Right ventricle myocardium inferior (tissue), 1 donor: ENCODE data around the gene PRKAG1. TPM values are rescaled to one million over a fixed set of nuclear protein-coding genes. Genes with fewer than 3 reads are reported as not detected.

Experiments
- ATAC-seq: fragments of 200-7000 bp; cut with Tn5 transposase; one replicate; pipeline ENCODE4 v1.9.1; 2020; ENCODE audit warnings: mild to moderate bottlenecking, moderate library complexity
- DNase-seq: peaks from one replicate; pipeline ENCODE4 v3.0.0; 2021; ENCODE audit errors: missing footprints
- intact Hi-C: fragments of 100-400 bp; cut with DNase I; formaldehyde crosslinking; loops from one replicate; pipeline ENCODE4 v1.11.0; 2022
- total RNA-seq: library from RNA; stranded (reverse); fragmentation: NEBNext Ultra II Directional; extraction: Animal tissue kit (Norgen Biotek cat#: 25700); gene quantifications from one replicate; pipeline ENCODE4 v1.2.1, GENCODE V29; 2021
- donor health status: DM: no; HTN: yes; CAD: no; lungs with severe emphysema.

PRKAG1 gene
- total RNA-seq, 1 donor from 2014 or later, result 93.8 TPM

DNA sequence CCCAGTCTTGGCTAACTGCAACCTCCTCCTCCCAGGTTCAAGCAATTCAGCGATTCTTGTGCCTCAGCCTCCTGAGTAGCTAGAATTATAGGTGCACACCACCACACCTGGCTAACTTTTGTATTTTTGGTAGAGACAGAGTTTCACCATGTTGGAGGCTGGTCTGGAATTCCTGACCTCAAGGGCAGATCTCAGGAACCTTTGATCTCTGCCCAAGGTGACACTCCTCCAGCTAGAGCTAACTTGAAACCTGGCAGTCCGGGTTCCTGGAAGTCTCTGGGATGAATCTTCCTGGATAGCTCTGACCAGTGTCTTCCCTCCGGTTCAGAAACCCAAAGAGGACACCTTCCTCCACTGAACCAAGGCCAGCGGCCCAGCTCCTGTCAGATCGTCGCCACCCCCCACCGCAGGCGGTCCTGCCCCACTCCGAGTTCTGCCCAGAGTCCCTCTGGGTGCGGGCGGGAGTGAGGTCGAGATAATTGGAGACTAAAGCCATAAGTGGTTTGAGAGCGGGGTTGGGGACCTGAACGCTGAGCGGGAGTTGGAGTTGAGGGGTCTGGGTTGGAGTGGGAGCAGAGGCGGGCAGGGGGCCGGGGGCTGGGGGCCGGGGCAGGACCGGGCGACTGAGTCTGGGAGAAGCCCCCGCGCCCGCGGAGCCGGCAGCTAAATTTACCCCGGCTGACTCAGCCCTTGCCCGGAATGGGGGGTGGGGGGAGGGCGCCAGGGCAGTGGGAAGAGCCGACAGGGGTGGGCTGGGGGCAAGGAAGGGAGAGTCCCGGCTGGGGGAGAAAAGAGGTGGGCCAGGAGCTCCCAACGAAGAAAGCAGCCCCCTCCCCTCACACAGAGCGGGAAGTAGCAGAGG, 24.1 kb downstream of the PRKAG1 start:
- DNase-seq (no peak), ATAC-seq (no peak)
- intact Hi-C loops, result loop anchor here (5.0 to 10.0 kb wide), 2 partner anchors 60 to 142 kb away; partner anchors contain the start of gene DDX23

- intact Hi-C loops, result loop anchor here (10.0 kb wide), 1 partner anchor 59 kb away; no protein-coding TSS in a partner anchor
- no peak for ATAC-seq
- no peak for DNase-seq
These were observed 24.8 kb downstream of the PRKAG1 start for GRCh38 chr12:48993787-48994186.

GRCh38 chr12:48991247-48992050, 27.1 kb downstream of the PRKAG1 start:
- DNase-seq, result no peak
- intact Hi-C loops, result loop anchor here (10.0 kb wide), 1 partner anchor 57 kb away; no protein-coding TSS in a partner anchor
- no peak for ATAC-seq

DNA sequence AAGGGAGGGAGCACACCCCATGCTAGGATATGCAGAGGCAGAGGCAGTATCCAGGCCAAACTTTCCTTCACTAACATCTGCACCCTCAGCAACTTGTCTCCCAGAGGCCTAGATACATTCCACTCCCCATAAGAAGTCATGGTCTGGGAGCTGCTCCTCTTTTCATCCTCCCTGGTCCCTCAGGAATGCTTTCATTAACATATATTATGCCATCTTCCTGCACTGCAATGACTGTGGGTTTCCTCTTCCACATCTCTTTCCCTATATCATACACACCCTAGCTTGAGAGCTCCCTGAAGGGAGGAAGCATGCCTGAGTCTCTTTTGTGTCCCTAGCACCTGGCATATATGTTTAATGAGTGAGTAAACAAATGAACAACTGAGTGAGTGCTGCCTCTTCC, 28.0 kb downstream of the PRKAG1 start:
- intact Hi-C loops, result loop anchor here (10.0 kb wide), 1 partner anchor 56 kb away; no protein-coding TSS in a partner anchor
- DNase-seq, result no peak
- ATAC-seq, result no peak

- intact Hi-C loops, result no loop called here
- DNase-seq, result peak; percentile 82
- ATAC-seq, result peak; percentile 58
These were observed 30.4 kb downstream of the PRKAG1 start for GRCh38 chr12:48988030-48988649.

GRCh38 chr12:48986720-48987291, 31.8 kb downstream of the PRKAG1 start:
- ATAC-seq, result no peak
- intact Hi-C loops, result no loop called here
- DNase-seq, result no peak

DNA sequence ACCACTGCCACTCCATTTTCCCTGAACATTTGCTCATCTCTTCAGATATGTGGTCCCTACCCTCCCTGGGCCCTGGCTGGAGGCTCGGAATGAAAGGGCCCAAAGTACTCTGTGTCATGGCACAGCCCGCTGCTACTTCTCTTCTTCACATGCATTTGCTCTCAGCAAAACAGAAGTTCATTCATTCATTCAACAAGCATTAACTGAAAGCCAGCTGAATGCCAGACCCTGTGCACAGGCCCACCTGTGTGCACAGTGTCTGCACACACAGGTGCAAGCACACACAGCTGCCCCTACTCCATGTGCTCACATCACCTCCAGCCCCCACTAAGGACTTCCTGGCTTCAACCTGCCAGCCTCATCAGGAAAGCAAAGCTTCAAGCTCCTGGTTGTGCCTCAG, 32.7 kb downstream of the PRKAG1 start:
- intact Hi-C loops, result no loop called here
- peak; percentile 8 for ATAC-seq
- DNase-seq, result no peak

- intact Hi-C loops, result no loop called here
- ATAC-seq (peak; percentile 82), DNase-seq (no peak)
These were observed 33.1 kb downstream of the PRKAG1 start for GRCh38 chr12:48985475-48985897.

DNA sequence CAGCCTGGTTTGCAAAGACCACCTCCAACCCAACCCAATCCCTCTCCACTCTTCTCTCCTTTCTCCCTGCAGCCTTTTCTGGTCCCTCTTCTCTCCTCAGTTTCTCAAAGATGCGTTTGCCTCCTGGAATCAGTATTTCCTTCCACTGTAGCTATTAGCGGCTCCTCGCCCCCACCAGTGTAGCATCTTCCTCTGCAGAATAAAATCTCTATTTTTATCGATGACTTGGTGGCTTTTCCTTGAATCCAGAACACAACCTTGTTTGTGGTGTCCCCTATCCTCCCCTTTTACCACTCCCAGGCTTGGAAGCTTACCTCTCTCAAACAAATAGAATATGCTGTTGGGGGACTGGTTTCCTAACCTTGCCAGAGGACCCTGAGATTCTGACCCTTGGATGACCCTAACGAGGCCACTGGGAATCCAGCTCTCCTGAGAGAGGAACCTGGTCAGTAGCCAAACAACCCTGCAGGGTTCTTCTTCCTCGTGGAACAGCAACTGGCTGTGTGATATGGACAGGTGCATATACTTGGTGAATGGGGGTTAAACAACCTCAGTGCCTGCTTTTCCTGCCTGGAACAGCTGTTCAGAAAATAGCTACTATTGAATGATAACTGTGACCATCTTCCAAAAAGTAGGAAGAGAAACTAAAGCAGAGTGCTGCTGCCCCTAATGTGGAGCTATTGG, 36.0 kb downstream of the PRKAG1 start:
- intact Hi-C loops, result no loop called here
- DNase-seq (no peak), ATAC-seq (no peak)

- DNase-seq (no peak), ATAC-seq (no peak)
- intact Hi-C loops, result no loop called here
These were observed 36.8 kb downstream of the PRKAG1 start for GRCh38 chr12:48981757-48982157.

DNA sequence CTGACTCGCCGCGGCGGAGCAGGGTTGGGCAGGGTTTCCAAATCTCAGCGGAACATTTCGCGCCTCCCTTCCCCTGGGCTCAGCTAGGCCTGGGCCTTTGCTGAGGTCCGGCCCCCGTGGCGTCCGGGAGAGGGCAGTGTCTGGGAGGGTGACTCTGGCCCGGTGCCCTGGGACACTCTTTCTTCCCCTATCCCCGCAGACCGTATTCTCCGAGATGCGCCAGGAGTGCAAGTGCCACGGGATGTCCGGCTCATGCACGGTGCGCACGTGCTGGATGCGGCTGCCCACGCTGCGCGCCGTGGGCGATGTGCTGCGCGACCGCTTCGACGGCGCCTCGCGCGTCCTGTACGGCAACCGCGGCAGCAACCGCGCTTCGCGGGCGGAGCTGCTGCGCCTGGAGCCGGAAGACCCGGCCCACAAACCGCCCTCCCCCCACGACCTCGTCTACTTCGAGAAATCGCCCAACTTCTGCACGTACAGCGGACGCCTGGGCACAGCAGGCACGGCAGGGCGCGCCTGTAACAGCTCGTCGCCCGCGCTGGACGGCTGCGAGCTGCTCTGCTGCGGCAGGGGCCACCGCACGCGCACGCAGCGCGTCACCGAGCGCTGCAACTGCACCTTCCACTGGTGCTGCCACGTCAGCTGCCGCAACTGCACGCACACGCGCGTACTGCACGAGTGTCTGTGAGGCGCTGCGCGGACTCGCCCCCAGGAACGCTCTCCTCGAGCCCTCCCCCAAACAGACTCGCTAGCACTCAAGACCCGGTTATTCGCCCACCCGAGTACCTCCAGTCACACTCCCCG, 37.4 kb downstream of the PRKAG1 start:
- intact Hi-C loops, result no loop called here
- ATAC-seq, result peak; percentile 20
- DNase-seq, result no peak

GRCh38 chr12:48980389-48980952, 38.1 kb downstream of the PRKAG1 start:
- ATAC-seq, result no peak
- DNase-seq, result no peak
- intact Hi-C loops, result no loop called here

DNA sequence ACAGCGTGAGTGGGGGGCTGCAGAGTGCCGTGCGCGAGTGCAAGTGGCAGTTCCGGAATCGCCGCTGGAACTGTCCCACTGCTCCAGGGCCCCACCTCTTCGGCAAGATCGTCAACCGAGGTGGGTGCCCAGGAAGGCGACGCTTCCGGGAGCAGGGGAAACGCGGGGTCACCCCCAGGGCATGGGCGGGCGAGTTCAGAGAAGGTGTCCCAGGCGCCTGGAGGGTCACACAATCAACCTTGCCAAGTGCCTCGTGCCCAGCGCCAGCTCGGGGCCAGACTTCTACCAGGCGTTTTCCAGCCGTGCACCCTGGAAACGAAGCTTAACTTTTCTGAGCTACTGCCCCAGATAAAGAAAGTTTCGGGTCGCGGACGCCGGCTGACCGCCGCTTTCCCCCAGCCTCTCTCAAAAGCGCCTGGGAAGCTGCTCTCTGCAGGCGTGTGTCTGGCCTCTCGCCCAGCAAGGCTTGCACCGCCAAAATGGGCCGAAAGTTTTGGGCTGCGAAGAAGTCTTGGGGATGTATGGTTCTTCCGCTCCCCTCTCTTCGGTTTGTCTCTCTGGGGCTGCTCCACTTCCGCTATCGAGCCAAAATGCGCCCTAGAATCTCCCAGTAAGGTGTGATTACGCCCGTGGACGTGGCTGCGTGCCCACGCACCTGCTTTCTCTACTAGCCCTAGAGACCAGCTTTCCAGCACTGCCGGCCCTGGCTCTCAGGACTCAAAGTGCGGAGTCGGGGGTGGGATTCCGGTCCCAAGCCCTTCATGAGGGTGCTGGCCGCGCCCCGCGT, 38.8 kb downstream of the PRKAG1 start:
- DNase-seq, result no peak
- no peak for ATAC-seq
- intact Hi-C loops, result no loop called here

- no peak for DNase-seq
- intact Hi-C loops, result no loop called here
- ATAC-seq, result no peak
These were observed 39.6 kb downstream of the PRKAG1 start for GRCh38 chr12:48978741-48979601.

DNA sequence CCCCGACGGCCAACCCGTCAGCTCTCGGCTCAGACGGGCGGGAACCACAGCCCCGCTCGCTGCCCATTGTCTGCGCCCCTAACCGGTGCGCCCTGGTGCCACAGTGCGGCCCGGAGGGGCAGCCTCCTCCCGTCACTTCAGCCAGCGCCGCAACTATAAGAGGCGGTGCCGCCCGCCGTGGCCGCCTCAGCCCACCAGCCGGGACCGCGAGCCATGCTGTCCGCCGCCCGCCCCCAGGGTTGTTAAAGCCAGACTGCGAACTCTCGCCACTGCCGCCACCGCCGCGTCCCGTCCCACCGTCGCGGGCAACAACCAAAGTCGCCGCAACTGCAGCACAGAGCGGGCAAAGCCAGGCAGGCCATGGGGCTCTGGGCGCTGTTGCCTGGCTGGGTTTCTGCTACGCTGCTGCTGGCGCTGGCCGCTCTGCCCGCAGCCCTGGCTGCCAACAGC, 40.3 kb downstream of the PRKAG1 start, which contains the start of gene WNT1:
Gene WNT1 (plus strand): TSS at position 32 of the 450 bp plus-strand sequence. CDS start 329 bp downstream, at position 361.
- ATAC-seq (no peak), DNase-seq (no peak)
- intact Hi-C loops, result no loop called here
